Neural crest cell (in vitro differentiated cells): ENCODE results near the gene DOCK6. TPM values are rescaled to one million over a fixed set of nuclear protein-coding genes. Genes with fewer than 3 reads are reported as not detected.
A peak's percentile ranks its signal among the peaks of the same experiment; 100 is the strongest.

Source experiments
- DNase-seq: peaks from one replicate; pipeline ENCODE4 v3.0.0; 2021; ENCODE audit warnings: low read depth, mixed read lengths, low spot score
- H3K27ac Mint-ChIP-seq: one replicate; pipeline ENCODE4 v1.8.0; 2021; ENCODE audit warnings: mild to moderate bottlenecking, mixed read lengths; ENCODE audit not compliant: unreplicated experiment
- H3K27me3 Mint-ChIP-seq: 2 replicates; pipeline ENCODE4 v1.8.0; 2021; ENCODE audit warnings: low read depth, mild to moderate bottlenecking, mixed read lengths
- H3K36me3 Mint-ChIP-seq: 2 replicates; pipeline ENCODE4 v1.8.0; 2021; ENCODE audit warnings: low read depth, mild to moderate bottlenecking, mixed read lengths
- H3K4me1 Mint-ChIP-seq: 2 replicates; pipeline ENCODE4 v1.8.0; 2021; ENCODE audit warnings: mixed read lengths
- H3K4me3 Mint-ChIP-seq: one replicate; pipeline ENCODE4 v1.8.0; 2021; ENCODE audit warnings: mild to moderate bottlenecking, mixed read lengths
- H3K9me3 Mint-ChIP-seq: 2 replicates; pipeline ENCODE4 v1.8.0; 2021; ENCODE audit warnings: mixed read lengths
- CTCF ChIP-seq: fragments of 200-600 bp; sonication (generic); conservative IDR thresholded peaks from 2 replicates; pipeline ENCODE4 v1.5.0; 2021; ENCODE audit warnings: antibody characterized with exemption, mild to moderate bottlenecking
- total RNA-seq: library from RNA; stranded (reverse); gene quantifications from 2 replicates; pipeline ENCODE4 v1.2.1, GENCODE V29; 2021

DOCK6 gene
- total RNA-seq, 1 donor from 2014 or later = 40.6 TPM

DNA sequence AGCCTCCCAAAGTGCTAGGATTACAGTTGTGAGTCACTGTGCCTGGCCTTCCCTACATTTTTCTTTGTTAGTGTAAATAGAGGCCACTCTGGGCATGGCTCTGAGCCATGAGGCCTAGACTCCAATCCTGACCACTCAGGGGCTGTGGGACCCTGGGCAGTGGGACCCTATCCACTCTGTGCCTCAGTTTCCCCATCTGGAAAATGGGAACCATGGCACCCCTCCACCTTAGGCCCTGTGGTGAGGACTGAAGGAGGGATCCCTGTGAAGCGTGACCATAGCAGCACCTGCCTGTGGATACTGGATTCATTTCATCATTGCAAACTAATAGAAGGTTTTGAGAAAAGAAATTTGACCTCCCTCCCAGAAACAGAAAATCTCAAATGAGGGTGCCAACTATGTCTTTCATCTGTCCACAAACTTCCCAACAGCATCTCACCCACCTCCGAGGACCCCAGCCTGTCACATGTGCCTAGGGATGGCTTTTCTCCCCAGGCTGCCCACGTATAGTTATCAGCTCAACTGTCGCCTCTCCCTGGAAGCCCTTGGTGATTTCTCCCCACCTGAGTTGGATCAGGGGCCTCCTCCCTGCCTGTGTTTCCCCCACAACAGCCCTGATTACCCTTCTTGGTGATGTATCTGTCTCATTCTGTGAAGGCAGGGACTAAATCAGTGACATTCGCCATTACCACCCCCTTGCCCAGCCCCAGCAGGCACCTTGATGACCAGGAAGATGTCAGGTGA is 17.3 kb downstream of the DOCK6 start:
- DNase-seq = no peak
- Mint-ChIP-seq H3K4me3 (no peak overlapping the region), H3K27me3 (no peaks in the 10 kb centered on the region), H3K27ac (no peak overlapping the region), H3K9me3 (no peaks in the 10 kb centered on the region), H3K36me3 (no peaks in the 10 kb centered on the region), H3K4me1 (peaks cover 6% of the 10 kb centered on the region)
- no peak for TF ChIP-seq CTCF

DNA sequence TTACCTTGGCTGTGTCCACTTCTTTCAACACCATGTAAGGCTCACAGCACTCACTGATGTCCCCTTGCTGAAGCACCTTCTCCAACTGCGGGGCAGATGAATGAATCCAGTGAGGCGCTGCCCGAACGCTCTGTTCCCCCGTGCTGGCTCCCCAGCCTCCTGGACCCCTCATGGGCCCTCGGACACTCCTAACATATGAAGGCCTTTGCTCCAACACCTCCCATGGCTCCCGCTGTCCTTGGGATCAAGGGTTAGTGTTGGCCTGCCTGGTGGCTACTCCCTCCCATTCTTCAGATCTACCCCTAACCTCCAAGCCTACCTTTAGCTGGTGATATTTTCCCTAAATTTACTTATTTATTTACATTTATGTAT is 18.5 kb downstream of the DOCK6 start:
- Mint-ChIP-seq H3K27ac (no peak overlapping the region), H3K4me3 (no peak overlapping the region), H3K36me3 (no peaks in the 10 kb centered on the region), H3K27me3 (no peaks in the 10 kb centered on the region), H3K4me1 (peaks cover 6% of the 10 kb centered on the region), H3K9me3 (no peaks in the 10 kb centered on the region)
- no peak for DNase-seq
- TF ChIP-seq CTCF = no peak

GRCh38 chr19:11242864-11243797 is 19.2 kb downstream of the DOCK6 start:
- no peaks in the 10 kb centered on the region for H3K9me3 Mint-ChIP-seq
- H3K27me3 Mint-ChIP-seq = no peaks in the 10 kb centered on the region
- TF ChIP-seq CTCF = peak; percentile 84
- peak overlapping the region; percentile 96 for H3K27ac Mint-ChIP-seq
- no peaks in the 10 kb centered on the region for H3K36me3 Mint-ChIP-seq
- no peak overlapping the region for H3K4me3 Mint-ChIP-seq
- H3K4me1 Mint-ChIP-seq = peaks cover 6% of the 10 kb centered on the region
- DNase-seq = peak; percentile 99

DNA sequence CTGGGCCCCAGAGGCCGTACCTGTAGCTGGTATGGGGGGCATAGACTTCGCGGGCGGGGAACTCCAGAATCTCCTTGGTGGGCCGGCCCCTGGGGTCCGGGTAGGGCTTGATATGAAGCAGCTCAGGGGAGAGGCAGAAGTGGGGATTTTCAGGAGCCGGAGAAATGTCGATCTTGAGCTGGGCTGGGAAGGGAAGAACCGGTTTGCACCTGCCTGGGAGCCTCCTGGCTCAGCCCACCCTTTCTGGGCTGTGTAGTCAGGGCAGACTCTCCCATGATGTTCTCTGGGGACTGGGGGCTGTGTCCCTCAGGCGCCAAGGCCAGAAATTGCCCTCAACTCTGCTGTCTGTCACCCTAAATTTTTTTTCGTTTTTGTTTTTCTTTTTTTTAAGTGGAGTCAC is 20.3 kb downstream of the DOCK6 start:
- H3K9me3 Mint-ChIP-seq = no peaks in the 10 kb centered on the region
- no peaks in the 10 kb centered on the region for H3K27me3 Mint-ChIP-seq
- H3K4me3 Mint-ChIP-seq = no peak overlapping the region
- peaks cover 10% of the 10 kb centered on the region for H3K4me1 Mint-ChIP-seq
- H3K36me3 Mint-ChIP-seq = no peaks in the 10 kb centered on the region
- no peak for DNase-seq
- no peak overlapping the region for H3K27ac Mint-ChIP-seq
- no peak for TF ChIP-seq CTCF

DNA sequence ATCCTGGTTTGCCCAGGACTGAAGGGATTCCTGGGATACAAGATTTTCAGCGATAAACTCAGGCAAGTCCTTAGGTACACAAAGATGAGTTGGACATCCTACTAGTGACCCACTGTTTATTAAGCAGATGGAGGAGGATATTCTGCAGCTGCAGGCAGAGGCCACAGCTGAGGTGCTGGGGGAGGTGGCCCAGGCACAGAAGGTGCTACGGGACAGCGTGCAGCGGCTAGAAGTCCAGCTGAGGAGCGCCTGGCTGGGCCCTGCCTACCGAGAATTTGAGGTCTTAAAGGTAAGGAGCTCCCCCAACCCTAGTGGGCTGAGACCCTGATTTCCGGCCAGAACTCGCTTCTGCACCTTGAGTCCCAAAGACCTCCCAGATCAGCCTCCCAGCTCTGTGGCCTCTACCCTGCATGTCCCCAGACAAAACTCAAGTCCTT is 22.3 kb downstream of the DOCK6 start:
- no peak for DNase-seq
- Mint-ChIP-seq H3K4me3 (no peak overlapping the region), H3K4me1 (peaks cover 16% of the 10 kb centered on the region), H3K9me3 (no peaks in the 10 kb centered on the region), H3K27ac (no peak overlapping the region), H3K27me3 (no peaks in the 10 kb centered on the region), H3K36me3 (no peaks in the 10 kb centered on the region)
- TF ChIP-seq CTCF = no peak
